HG02852 (cell line): ENCODE results near the gene SSNA1.

Experiments used
- ATAC-seq: cut with Tn5 transposase; IDR thresholded peaks from one replicate; pipeline ENCODE4 v1.9.1; 2021; ENCODE audit warnings: mild to moderate bottlenecking, moderate library complexity; ENCODE audit not compliant: unreplicated experiment

Gene SSNA1

DNA sequence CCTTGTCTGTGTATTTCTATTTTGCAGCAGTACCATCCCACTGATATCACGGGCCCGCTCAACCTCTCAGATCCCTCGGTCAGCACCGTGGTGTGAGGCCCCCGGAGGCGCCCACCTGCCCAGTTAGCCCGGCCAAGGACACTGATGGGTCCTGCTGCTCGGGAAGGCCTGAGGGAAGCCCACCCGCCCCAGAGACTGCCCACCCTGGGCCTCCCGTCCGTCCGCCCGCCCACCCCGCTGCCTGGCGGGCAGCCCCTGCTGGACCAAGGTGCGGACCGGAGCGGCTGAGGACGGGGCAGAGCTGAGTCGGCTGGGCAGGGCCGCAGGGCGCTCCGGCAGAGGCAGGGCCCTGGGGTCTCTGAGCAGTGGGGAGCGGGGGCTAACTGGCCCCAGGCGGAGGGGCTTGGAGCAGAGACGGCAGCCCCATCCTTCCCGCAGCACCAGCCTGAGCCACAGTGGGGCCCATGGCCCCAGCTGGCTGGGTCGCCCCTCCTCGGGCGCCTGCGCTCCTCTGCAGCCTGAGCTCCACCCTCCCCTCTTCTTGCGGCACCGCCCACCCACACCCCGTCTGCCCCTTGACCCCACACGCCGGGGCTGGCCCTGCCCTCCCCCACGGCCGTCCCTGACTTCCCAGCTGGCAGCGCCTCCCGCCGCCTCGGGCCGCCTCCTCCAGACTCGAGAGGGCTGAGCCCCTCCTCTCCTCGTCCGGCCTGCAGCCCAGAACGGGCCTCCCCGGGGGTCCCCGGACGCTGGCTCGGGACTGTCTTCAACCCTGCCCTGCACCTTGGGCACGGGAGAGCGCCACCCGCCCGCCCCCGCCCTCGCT, 20.5 kb upstream of the SSNA1 start:
- no peak for ATAC-seq

DNA sequence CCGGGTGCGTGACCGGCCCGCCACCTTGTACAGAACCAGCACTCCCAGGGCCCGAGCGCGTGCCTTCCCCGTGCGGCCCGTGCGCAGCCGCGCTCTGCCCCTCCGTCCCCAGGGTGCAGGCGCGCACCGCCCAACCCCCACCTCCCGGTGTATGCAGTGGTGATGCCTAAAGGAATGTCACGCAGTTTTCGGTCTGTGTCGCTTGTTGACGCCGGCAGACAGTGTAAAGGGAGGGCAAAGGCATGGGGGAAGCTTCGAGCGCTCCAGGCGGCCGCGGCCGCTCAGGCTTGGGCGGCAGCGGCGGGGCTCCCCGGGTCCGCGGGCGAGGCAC, 19.9 kb upstream of the SSNA1 start:
- ATAC-seq, result no peak

DNA sequence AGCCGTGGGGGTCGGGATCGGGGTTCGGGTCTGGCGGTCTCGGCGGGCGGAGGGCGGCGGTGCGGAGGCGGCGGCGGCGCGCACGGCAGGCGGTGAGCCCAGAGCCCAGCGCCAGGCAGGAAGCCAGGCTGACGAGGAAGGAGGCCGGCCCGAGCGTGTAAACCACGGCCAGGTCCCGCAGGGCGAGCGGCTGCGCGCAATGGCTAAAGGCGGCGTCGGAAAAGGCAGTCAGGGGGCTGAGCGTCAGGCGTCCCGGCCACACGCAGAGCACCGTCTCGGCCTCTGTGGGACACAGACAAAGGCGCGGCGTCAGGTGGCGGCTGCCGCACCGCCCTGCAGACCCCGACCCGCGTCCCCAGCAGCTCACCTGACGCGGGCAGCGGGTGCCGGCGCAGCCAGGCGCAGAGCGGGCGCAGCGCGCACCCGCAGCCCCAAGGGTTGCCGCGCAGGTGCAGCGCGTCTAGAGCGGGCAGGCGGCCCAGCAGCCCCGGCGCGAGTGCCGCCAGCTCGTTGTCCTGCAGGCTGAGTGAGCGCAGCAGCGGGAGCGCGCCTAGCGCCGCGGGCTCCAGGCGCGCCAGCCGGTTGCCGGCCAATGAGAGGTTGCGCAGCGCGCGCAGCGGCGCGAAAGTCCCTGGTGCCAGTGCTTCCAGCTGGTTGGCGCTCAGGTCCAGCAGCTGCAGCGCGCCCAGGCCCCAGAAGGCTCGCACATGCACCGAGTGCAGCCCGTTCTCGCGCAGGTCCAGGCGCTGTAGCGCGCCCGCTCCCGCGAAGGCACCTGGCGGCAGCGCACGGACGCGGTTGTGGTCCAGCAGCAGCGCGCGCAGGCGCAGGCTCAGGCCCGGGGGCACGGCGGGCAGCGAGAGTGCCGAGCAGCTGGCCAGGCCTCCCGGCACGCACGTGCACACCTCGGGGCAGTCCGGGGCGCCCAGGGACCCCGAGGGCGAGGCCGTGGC, 19.3 kb upstream of the SSNA1 start:
- ATAC-seq, result no peak

DNA sequence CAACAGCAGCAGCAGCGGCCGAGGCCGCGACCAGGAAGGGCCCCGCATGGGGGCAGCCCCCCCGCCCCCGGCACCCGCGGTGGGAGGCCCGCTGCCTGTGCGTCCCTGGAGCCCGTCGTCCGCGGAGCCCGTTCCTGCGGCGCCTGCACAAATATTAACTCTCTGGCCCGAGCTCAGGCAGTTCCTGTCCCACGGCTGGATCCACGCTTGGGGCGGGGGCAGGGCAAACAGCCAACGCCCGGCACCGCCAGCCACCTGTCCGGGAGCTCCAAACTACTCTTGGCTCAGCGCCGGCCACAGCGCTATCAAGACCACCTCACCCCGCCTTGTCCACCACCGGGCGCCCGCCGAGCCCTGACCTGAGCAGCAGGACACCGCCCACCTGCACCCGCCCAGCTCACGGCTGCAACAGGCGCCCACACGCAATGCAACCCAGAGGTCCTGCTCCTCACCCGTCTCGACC, 18.5 kb upstream of the SSNA1 start, which contains the start of gene LRRC26:
Gene LRRC26 (minus strand): TSS at position 156 of the 463 bp plus-strand sequence. CDS start 108 bp downstream, at position 48.
- ATAC-seq, result no peak

DNA sequence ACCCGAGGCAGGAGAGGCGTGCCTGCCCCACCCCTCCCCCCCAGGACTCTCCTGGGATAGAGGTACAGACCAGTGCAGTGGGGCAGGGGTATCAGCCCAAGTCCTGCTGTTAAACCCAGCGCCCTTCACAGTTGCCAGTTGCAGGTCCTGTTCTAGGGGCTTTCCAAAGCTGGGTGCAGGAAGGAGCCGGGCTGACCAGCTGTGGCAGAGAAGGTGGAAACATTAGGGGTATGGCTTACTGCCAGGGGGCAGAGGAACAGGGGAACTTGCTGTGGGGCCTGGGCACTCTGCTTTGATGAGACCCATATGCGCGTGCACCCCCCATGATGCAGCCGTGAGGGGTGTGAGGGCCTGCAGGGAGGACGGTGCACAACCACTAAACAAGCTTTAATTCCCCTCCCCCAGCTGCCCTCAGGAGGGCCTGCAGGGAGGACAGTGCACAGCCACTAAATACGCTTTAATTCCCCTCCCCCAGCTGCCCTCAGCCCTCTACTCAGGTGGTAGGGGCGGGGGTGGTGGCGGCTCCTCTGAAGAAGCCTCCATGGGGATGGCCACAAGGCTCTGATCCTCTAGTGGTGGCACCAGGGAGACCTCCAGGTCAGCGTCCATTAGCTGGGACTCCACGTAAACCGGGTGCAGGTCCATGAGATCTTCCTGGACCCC, 17.9 kb upstream of the SSNA1 start:
- ATAC-seq, result no peak

DNA sequence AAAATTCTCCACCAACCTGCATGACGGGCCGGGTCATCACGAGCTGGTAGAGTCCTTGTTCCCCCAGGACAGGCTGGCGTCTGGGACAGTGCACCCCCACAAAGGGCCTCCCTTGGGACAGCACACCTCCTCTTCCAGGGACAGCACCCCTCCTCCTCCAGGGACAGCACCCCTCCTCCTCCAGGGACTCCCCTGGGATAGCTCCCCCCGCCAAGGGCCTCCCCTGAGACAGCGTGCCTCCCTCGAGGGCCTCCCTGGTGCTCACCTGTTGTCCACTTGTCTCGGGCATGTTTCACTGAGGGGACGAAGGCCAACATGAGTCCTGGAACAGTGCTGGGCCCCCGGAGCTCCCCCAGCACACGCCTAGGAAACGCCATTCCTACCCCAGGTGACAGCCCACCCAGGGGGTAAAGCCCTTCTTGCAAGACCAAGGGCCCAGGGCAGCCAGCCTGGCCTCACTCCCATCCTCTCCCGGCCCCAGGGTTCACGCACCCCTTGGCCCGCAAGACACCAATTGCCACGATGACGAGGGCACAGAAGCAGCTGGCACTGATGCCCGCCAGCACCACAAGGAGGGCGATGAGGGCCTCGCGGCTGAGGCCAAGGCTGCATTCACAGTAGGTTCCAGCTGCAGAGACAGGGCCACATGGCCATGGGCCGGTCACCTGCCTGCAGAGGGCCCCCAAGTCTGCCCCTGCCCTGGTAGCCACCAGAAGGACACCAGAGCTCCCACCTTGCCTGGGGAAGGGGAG, 17.2 kb upstream of the SSNA1 start:
- no peak for ATAC-seq

DNA sequence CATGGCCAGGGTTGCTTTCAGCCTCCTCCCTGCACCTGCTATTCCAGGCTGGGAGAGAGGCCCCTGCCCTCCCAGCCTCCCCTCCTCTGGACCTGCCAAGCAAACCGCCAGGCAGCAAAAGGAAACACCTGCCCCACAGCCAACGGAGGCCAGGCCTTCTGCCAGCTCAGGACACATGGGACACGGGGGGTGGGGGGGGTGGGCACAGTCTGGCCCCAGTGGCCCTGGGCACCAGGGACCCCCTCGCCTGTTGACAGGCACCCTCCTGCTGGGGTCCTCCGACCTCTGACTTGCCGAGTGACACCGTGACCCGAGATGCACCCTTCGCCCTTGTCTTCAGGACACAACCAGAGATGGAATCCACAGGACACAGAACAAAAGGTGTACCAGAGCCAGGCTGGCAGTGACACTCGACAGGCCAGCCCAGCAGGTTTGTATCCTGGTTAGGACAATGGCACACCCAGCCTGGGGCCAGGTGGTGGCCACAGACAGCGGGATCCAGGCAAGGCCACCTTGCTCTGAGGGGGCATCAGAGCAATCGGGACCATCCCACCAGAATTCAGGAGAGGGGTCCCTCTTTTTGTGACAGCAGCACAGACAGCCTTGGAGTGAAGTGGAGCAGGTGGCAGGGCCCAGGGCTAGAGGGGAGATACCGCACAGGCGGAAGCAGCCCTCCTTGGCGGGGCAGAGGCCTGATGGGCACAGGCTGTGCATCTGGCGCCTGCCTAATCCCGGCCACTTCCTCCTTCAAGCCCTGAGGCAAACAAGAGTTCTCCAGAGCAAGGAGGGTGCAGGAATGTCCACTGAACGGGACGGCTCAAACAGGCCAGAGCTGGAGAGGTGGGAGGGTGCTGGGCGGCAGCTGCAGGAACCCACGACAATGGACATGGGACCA, 15.3 kb upstream of the SSNA1 start:
- no peak for ATAC-seq

DNA sequence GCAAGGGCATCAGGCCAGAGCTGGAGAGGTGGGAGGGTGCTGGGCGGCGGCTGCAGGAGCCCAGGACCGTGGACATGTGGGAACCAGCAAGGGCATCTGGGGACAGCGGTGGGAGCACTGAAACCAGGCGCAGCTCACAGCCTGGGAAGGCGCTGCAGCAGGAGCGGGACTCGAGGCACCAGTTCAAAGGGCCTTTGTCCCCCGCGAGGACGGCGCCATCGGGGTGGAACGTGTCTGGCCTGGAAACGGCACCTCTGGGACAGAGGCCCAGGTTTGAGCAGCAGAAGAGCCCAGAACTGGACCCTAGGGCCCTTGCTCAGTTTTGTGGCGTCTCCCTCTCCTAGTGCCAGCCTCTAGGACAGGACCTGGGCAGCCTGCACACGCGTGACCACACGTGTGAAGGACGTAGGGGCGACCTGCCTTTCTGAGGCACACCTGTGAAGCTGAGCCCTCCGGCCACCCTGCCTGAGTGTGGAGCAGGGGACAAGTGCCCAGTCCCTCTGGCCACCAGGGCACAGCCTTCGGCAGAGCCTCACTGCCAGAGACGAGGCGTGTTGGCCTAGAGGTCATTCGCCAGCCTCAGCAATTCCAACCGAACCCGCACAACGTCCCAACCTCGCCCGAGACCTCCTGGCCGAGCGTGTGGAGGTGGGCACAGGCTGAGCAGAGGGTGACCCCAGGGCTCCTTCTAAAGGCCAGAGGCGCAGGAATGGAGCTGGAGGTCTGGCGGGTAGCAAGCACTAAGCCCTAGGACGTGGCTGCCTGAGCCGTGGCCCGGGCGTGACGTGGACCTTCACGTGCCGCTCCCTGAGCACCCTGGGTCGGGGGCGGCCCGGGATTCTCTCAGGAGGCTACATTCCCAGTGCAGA, 14.4 kb upstream of the SSNA1 start:
- ATAC-seq, result no peak

DNA sequence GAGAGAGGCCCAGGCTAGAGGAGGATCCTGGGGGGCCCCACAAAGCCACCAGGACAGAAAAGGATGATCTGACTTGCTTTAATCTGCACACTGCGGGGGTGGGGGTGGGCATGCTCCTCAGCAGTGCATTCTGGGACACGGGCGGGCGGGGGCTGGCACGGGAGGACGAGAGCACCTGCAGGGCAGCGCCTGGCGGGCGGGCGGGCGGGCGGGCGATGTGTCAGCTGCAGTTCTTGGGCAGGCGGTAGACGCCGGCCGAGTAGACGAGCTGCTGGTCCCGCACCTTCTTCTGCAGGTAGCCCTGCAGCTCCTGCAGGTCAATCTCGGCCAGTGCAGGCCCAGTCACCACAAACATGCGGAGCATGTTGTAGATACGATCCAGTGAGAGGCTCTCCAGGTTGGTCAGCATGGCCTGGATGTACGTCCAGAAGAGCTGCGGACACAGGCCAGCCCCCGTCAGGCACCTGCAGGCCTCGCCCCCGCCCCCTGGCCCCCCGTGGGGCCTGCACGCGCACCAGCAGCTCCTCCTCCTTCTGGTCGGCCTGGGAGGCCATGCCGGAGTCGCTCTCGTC, 13.7 kb upstream of the SSNA1 start:
- no peak for ATAC-seq

DNA sequence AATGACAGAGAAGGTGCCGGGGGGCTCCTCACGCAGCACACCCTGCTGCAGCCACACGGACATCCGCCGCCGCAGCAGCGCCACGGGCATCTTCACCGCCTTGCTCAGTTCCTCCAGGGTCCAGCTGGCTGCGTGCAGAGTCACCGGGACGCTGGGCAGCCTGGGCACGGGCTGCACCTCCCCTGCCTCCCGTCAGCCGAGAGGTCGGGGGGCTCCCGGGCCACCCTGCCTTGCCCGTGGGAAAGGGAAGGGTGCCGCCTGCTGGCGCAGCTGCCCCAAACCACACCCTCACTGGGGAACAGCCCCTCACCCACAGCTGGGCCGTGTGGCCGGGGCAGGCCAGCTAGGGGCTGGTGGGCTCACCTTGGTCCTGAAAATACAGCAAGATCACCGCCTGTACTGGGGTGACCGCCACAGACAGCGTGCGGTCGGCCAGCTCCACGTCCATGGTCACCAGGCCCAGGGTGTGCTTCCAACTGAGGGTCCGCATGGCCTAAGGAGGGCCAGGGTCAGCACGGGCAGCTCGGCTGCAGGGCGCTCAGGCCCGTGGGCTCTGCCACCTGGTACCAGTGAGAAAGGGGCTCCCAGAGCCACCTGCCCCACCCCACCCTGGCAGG, 13.0 kb upstream of the SSNA1 start:
- ATAC-seq, result no peak

DNA sequence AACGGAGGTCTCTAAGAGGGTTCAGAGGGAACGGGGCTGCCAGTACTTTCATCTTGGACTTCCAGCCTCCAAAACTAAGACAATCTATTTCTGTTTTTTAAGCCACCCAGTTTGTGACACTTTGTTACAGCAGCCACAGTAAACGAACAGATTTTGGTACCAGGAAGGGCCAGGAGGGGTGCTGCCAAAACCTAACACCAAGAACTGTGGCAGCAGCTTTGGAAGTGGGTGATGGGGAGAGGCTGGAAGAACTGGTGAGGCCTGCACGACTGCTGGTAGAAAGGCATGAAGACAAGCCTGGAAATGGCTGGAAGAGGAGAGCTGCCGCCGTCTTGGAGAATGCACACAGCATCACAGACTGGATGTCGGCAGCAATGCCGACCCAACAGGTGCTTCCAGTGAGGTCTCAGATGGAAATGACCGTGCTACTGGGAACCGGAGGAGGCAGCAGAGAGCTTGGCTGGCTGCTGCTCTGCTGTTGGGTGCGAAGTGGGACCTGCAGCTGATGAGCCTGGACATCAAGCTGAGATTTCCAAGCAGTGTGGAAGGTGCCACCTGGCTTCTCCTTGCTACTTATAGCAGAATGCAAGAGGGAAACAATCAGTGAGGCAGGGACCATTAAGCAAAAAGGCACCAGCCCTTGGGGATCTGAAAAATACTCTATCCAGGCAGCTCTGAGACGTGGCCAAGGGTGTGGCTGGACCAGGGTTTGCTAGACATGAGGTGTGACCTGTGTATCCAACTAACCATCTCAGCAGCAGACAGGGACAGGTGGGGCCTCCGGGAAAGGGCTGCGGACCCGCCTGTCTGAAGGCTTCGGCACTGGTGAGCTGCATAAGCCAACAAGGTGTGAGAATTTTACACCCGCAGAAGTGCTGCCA, 11.9 kb upstream of the SSNA1 start:
- no peak for ATAC-seq

DNA sequence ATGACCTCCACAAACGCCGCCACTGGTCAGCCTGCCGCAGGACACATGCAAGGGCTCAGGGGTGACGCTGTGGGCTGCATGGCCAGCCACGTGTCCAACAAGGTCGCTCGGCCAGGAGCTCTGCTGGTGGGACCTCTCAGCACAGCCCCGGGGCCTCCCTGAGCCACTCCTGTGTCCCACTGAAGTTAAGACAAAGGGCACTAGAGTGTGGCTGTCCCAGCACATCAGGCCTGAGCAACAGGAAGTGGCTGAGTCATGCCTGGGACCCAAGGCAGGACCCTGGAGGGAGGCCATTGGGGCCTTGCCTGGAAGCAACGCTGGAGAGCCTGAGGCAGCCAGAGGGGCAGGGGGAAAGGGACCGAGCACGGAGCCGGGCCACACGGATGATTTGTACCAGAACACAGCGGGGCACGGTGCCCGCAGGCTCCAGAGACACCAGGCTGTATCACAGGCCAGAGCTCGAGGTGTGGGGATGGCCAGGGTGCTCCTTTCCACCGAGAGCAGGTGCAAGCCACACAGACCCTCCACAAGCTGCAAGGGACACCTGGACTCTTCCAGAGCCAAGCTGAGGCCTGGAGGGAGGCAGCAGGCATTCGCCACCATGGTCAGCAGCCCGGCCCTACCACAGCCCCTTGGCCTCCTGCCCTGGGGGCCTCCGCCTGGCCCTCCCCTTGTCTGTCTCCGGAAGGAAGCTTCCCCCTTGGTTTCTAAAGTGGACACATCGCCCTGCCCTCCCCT, 10.1 kb upstream of the SSNA1 start:
- ATAC-seq, result no peak

DNA sequence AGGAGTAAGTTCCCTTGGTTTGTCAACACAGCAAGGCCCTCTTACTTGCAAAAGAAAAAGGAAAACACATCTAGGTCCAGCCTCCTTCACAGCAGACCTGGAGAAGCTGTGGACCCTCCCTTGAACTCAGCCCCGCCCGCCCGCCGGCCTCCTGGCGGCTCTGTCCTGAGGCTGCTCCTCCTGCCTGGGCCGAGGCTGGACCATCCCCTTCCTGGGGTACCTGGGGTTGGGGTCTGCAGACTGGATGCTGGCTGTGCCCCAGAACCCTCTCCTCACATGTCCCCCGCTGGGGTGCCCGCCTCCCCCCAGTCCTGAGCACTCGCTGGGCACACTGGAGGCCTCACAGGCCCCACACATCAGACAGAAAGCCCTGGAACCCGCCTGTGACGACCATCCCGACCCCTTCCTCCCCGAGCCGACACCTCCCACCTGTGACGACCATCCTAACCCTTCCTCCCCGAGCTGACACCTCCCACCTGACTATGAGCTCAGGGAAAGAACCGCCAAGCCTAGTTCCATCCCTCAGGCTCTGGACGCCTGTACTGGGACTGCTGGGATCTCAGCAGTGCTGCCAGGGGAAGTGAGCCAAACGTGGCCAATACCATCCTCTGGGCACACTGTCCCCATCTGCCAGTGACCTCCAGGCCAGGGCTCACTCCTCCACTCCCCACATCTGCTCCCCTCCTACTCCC, 9.4 kb upstream of the SSNA1 start:
- ATAC-seq, result no peak

DNA sequence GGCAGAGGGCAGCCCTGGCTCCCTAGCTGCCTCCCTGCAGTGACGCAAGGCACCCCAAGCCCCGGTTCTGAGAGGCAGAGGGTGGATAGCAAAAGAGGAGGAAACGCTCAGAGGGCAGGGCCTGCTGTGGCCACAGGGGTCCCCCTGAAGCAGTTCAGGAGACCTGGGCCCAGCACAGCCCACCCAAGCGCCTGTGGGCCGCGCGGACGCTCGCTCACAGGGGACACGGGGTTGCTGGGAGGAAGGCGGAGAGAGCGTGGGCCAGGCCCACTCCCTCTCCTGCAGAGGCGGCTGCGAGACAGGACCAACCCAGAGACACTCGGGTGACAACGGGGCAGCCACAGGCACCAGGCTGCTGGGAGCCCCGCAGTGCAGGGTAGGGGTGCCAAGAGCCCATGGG, 8.7 kb upstream of the SSNA1 start:
- ATAC-seq, result no peak

DNA sequence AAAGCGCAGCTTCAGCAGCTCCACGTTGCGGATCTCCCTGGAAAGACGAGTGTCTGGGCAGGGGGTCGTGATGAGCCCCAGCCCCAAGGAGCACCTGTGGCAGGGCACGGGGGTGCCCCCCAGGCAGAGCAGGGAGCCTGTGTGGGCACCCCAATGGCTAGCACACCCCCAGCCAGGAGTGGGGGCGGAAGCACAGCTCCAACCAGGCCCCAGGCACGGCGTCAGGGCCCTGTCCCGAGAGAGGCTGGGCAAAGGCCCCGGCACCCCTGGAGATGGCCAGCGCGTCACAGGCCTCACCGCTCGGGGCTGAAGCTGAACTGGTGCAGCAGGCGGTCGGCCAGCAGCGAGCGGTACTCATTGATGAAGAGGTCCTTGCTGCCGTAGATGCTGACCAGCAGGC, 8.0 kb upstream of the SSNA1 start:
- no peak for ATAC-seq

DNA sequence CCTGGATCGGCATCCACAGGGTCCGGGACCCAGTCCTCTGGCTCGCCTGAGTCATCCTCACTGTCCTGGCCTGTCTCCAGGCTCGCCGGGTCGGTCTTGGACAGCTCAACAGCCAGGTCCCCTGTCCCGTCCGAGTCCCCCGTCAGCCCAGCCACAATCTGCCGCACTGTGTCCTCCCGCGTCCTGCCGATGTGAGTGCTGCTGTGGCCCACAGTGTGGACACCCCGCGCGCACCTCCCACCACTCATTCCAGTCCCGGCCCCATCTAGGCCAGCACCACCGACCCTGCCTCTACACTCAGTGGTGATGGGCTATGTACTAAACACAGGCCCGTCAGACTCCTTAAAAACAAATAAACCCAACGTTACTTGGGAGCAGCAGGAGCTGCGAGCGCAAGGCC, 6.8 kb upstream of the SSNA1 start:
- no peak for ATAC-seq
